ENCODE data around the gene NAA35.
"Not testable (repeated sequence)": the region's sequence is repeated elsewhere in the genome, so short reads cannot be mapped to it uniquely, and the experiment has no call there.

NAA35 gene

GRCh38 chr9:86035827-86036440 lies 95.0 kb downstream of the NAA35 start:
- no peak for DNase-seq

DNA sequence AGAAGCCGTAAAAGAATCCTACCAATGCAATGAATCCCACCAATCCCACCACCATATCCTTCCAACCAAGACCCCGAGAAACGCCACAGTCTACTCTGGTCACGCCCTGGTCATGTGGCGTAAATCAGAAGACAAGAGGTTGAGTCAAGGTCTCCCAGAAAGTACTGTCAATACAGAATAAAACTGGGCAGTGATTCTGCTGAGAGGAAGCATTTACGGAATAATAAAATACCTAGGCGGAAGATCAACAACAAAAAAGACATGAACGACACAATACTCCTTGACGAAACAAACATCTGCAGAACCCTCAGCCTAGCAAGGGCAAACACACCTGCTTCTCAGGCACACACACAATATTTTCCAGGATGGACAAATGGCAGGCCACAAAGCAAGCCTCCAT lies 95.6 kb downstream of the NAA35 start:
- DNase-seq = no peak

- DNase-seq = no peak
Measured at GRCh38 chr9:86039991-86040860, 99.3 kb downstream of the NAA35 start.

DNA sequence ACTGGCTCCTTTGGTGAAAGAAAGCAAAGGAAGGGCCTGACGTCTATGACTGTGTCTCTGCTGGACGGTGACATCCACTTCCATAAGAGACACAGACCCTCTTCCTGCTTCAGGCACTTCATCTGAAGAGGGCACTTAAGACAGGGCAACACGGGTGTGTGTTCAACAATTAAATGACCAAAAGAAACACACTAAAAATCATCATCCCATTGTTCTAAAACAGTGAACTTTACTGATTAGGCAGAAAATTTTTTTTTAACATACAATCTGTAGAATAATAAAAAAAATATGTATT lies 99.9 kb downstream of the NAA35 start:
- no peak for DNase-seq

GRCh38 chr9:86041311-86041741 lies 100.4 kb downstream of the NAA35 start:
- DNase-seq = no peak

DNA sequence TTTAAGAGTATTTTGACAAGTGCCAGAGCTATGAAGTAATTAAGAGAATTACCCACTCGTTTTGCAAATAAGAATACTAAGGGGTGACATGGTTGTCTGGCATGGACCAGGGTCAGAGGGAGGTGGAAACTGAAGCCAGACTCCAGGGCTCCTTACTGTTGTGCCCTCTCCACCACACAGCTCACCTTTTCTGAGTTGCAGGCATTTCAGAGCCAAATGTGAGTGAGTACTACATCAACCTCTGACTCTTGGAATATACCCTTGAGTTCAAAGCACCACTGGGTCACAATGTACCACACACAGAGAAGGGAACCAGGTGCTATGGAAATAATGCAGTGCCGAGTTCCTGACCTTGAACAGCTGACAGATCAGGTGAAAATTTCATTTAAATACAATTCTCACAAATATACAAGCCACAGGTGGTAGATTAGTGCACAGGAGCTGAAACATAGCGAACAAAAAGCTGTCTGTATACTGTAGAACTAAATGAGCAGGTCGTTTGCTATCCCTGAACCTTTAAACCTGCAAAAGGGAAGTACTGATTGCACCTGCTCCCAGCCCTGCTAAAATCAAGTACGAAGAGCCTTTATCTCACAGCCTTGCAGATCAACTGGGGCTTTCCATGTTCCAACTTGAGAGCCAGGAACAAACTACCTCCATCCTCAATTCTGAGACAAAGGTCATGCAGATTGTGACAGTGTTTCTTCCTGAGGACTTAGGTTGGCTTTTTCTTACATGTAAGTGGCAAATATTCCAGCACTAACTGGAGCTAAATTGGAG lies 101.4 kb downstream of the NAA35 start:
- DNase-seq = no peak

- DNase-seq = no peak
Measured at GRCh38 chr9:86043586-86043985, 102.6 kb downstream of the NAA35 start.

DNA sequence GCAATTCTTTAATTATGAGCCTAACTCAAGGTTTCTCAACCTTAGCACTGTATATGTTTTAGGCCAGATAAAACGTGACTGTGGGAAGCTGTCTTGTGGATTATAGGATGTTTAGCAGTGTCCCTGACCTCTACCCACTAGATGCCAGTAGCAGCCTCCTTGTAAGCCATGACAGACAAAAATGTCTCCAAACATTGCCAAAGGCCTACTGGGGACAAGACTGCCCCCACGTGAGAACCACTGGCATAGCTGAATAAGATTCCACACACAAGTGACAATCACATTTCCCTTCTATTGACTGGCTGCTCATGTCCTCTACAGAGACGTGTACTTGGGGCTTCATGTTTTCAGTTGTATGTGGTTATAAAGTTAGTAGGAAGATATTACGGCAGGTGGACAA lies 103.1 kb downstream of the NAA35 start:
- DNase-seq = no peak

DNA sequence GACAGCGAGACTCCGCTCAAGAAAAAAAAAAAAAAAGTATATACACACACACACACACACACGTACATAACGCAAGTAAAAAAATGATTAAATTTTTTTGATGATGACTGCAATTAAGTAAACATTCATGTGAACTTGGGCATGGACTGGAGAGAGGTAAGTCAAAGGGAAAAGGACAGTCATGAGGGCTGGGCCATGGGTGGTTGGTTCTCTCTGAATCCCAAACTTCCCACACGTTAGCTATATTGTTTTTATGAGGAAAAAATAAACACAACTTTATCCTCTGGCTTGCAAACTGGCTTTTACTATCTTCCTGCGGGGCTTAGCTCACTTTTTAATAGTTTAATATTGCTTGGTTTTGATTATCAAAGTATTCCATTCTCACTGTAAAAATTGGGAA lies 104.7 kb downstream of the NAA35 start:
- DNase-seq = no peak

DNA sequence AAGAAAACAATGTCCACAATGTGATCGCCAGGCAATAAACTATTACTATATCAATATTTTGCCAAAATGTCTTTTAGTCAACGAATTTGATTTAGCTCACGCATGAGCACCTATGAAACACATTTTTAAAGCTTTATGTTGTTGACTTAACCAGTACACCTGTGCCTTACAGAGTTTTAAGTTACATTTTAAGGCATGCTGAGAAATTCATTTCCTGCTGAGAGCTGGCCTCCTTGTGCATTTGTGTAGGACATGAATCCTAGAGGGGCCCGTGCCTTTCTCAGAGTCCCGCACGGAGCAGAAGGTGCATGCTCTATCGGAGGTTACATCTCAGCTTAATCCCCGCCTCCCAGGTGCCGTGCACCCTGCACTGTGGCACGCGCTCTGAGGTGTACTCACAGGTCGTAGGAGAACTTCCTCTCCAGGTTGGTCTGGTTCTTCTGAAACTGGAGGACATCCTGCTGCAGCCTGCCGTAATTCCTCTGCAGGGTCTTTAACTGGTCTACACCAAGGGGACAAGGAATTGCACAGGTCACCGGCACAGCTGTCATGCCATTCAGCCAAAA lies 105.2 kb downstream of the NAA35 start:
- DNase-seq = no peak

DNA sequence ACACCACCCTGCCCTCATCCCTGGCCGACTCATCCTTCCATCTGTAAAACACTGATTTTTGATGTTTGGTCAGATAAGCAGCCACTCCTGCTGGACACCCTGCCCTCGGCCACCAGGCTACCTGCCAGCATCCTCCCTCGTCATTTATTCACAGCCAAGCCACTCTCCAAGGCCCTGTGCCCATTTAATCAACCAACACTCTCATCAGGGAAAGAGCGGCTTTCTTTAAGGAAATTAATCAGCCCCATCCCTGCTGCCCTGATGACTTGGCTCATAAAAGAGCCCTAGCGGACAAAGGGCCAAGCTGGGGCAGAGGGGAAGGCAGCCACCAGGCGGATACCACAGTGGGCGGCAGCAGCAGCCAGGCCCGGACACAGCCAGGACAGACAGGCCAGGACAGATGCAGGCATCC lies 106.0 kb downstream of the NAA35 start:
- no peak for DNase-seq

- no peak for DNase-seq
Measured at GRCh38 chr9:86047361-86047760, 106.4 kb downstream of the NAA35 start.

DNA sequence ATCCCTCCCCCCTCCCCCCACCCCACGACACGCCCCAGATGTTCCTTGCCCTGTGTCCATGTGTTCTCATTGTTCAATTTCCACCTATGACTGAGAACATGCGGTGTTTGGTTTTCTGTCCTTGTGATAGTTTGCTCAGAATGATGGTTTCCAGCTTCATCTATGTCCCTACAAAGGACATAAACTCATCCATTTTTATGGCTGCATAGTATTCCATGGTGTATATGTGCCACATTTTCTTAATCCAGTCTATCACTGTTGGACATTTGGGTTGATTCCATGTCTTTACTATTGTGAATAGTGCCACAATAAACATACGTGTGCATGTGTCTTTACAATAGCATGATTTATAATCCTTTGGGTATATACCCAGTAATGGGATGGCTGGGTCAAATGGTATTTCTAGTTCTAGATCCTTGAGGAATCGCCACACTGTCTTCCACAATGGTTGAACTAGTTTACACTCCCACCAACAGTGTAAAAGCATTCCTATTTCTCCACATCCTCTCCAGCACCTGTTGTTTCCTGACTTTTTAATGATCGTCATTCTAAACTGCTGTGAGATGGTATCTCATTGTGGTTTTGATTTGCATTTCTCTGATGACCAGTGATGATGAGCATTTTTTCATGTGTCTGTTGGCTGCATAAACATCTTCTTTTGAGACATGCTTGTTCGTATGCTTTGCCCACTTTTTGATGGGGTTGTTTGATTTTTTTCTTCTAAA lies 107.2 kb downstream of the NAA35 start:
- DNase-seq = not testable (repeated sequence)

GRCh38 chr9:86052556-86053468 lies 111.9 kb downstream of the NAA35 start:
- no peak for DNase-seq

- no peak for DNase-seq
Measured at GRCh38 chr9:86054695-86055094, 113.7 kb downstream of the NAA35 start.

DNA sequence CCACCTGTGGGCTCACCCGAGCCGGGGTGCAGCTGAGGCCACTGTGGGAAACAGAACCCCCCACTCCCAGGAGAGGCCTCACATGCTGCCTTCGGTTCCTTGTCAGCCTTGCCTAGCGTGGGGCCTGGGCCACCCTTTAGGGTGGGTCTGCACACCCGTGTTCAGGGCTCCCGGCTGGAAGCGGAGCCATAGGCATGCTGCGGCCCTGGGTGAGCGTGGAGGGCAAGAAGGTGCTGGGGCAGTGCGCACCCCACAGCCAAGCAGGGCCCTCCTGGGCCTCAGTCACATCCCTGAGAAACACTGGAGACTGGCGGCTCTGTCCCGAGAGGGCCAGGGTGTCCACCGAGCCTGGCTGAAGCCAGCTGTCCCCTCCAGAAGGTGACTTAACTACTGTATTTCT lies 116.5 kb downstream of the NAA35 start:
- no peak for DNase-seq

- no peak for DNase-seq
Measured at GRCh38 chr9:86061972-86062739, 121.2 kb downstream of the NAA35 start.

GRCh38 chr9:86062845-86063693 lies 122.1 kb downstream of the NAA35 start:
- no peak for DNase-seq

- DNase-seq = peak; percentile 83
Measured at GRCh38 chr9:86064220-86064619, 123.3 kb downstream of the NAA35 start.

Data from NCI-H2171 (cell line).